ENCODE measurements around the gene NCEH1.

The NCEH1 gene

DNA sequence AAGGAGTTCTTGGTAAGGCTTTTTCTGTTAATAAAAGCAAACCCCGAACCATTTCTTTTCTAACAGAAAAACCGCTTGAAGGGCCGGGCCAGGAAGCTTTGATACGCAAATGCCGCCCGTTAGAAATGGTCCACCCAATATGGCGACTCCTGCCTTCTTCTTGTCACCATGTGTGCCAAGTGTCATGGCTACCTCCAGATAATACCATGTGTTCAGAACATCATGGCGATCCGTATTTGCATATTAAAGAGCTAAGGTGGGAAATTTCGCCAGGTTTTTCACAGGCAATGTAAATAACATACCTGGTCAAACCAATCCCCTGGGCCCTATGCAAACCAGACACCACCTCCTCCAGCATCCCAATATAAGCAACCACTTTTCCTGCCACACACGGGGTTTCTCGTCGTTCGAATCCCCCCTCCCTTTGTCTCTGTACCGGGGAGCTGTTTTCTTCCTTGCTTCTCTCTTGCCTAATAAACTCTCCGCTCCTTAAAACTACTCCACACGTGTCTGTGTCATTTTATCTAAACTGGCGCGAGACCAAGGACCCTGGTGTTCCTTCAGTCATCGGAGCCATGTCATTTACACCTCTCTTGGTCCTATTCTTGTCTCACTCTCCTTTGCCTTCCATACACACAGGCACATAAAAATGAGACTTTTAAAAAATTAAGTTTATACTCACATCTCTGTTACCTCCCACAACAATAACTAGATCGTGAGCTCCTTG, 34.5 kb downstream of the NCEH1 start (continued):
- TF ChIP-seq RARB (CRISPR knock-in tag; IDR thresholded peaks at IDR 0.05), result no peak

DNA sequence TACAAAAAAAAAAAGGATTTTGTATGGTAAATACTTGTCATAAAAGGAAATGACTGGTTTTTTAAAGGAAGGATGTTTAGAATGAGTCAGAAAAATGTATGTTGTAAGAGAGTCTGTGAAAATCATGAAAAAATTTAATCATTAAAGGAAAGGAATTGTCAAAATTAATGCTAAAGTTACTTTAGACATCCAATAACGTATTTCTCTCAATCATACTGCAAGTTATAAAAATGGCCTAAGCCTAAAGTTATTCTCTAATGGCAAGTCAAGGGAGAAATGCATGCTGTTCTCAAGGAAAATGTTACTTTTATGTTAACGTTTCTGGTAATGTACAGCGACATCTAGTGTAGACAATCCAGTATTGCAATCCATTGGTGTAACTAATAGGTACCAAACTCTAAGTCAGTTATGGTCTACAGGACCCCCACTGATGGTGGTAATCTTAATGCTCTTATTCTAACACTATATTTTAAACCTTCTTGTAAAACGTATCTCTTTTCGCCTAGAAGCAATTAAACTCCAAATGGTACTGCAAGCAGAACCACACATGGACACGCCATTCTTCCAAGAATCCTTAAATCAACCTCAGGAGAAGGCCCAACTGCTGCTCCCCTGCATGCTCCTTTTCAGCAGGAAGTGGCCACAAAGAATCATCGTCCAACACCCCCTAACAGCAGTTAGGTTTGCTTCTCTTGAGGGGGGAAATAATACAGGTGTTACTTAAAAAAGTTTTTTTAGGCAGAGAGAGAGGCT, 35.2 kb downstream of the NCEH1 start:
- TF ChIP-seq OSR1 (CRISPR knock-in tag; IDR thresholded peaks at IDR 0.05) (no peak), GLIS3 (CRISPR knock-in tag; IDR thresholded peaks at IDR 0.05) (no peak), TOX (CRISPR knock-in tag; IDR thresholded peaks at IDR 0.05; ENCODE audit: borderline replicate concordance) (no peak), ZC3H10 (CRISPR knock-in tag; IDR thresholded peaks at IDR 0.05) (no peak), ISL1 (CRISPR knock-in tag; IDR thresholded peaks at IDR 0.05) (no peak), BACH2 (CRISPR knock-in tag; IDR thresholded peaks at IDR 0.05; ENCODE audit: borderline replicate concordance) (no peak), RARB (CRISPR knock-in tag; IDR thresholded peaks at IDR 0.05) (no peak), ARNTL (CRISPR knock-in tag; IDR thresholded peaks at IDR 0.05; ENCODE audit: borderline replicate concordance, low read depth) (no peak), ZNF8 (CRISPR knock-in tag; IDR thresholded peaks at IDR 0.05) (no peak), ZFP30 (CRISPR knock-in tag; IDR thresholded peaks at IDR 0.05) (no peak), PPARA (CRISPR knock-in tag; IDR thresholded peaks at IDR 0.05; ENCODE audit: borderline replicate concordance) (no peak), ESRRG (CRISPR knock-in tag; IDR thresholded peaks at IDR 0.05) (no peak), ZNF565 (CRISPR knock-in tag; conservative IDR thresholded peaks at IDR 0.05; ENCODE audit: low read depth) (no peak), TCF4 (CRISPR knock-in tag; IDR thresholded peaks at IDR 0.05; ENCODE audit: borderline replicate concordance) (no peak)
- TF ChIP-seq, protein P1, sequence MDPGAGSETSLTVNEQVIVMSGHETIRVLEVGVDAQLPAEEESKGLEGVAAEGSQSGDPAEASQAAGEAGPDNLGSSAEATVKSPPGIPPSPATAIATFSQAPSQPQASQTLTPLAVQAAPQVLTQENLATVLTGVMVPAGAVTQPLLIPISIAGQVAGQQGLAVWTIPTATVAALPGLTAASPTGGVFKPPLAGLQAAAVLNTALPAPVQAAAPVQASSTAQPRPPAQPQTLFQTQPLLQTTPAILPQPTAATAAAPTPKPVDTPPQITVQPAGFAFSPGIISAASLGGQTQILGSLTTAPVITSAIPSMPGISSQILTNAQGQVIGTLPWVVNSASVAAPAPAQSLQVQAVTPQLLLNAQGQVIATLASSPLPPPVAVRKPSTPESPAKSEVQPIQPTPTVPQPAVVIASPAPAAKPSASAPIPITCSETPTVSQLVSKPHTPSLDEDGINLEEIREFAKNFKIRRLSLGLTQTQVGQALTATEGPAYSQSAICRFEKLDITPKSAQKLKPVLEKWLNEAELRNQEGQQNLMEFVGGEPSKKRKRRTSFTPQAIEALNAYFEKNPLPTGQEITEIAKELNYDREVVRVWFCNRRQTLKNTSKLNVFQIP (CRISPR knock-in tag; IDR thresholded peaks at IDR 0.05; ENCODE audit: borderline replicate concordance, low read depth), result no peak
- TF ChIP-seq, protein P2, sequence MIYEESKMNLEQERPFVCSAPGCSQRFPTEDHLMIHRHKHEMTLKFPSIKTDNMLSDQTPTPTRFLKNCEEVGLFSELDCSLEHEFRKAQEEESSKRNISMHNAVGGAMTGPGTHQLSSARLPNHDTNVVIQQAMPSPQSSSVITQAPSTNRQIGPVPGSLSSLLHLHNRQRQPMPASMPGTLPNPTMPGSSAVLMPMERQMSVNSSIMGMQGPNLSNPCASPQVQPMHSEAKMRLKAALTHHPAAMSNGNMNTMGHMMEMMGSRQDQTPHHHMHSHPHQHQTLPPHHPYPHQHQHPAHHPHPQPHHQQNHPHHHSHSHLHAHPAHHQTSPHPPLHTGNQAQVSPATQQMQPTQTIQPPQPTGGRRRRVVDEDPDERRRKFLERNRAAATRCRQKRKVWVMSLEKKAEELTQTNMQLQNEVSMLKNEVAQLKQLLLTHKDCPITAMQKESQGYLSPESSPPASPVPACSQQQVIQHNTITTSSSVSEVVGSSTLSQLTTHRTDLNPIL (CRISPR knock-in tag; IDR thresholded peaks at IDR 0.05; ENCODE audit: low read depth), result no peak
- TF ChIP-seq, protein P3, sequence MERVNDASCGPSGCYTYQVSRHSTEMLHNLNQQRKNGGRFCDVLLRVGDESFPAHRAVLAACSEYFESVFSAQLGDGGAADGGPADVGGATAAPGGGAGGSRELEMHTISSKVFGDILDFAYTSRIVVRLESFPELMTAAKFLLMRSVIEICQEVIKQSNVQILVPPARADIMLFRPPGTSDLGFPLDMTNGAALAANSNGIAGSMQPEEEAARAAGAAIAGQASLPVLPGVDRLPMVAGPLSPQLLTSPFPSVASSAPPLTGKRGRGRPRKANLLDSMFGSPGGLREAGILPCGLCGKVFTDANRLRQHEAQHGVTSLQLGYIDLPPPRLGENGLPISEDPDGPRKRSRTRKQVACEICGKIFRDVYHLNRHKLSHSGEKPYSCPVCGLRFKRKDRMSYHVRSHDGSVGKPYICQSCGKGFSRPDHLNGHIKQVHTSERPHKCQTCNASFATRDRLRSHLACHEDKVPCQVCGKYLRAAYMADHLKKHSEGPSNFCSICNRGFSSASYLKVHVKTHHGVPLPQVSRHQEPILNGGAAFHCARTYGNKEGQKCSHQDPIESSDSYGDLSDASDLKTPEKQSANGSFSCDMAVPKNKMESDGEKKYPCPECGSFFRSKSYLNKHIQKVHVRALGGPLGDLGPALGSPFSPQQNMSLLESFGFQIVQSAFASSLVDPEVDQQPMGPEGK (CRISPR knock-in tag; IDR thresholded peaks at IDR 0.05; ENCODE audit: borderline replicate concordance), result no peak
- TF ChIP-seq, protein P4, sequence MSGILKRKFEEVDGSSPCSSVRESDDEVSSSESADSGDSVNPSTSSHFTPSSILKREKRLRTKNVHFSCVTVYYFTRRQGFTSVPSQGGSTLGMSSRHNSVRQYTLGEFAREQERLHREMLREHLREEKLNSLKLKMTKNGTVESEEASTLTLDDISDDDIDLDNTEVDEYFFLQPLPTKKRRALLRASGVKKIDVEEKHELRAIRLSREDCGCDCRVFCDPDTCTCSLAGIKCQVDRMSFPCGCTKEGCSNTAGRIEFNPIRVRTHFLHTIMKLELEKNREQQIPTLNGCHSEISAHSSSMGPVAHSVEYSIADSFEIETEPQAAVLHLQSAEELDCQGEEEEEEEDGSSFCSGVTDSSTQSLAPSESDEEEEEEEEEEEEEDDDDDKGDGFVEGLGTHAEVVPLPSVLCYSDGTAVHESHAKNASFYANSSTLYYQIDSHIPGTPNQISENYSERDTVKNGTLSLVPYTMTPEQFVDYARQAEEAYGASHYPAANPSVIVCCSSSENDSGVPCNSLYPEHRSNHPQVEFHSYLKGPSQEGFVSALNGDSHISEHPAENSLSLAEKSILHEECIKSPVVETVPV (CRISPR knock-in tag; IDR thresholded peaks at IDR 0.05), result no peak
- TF ChIP-seq, protein P5, sequence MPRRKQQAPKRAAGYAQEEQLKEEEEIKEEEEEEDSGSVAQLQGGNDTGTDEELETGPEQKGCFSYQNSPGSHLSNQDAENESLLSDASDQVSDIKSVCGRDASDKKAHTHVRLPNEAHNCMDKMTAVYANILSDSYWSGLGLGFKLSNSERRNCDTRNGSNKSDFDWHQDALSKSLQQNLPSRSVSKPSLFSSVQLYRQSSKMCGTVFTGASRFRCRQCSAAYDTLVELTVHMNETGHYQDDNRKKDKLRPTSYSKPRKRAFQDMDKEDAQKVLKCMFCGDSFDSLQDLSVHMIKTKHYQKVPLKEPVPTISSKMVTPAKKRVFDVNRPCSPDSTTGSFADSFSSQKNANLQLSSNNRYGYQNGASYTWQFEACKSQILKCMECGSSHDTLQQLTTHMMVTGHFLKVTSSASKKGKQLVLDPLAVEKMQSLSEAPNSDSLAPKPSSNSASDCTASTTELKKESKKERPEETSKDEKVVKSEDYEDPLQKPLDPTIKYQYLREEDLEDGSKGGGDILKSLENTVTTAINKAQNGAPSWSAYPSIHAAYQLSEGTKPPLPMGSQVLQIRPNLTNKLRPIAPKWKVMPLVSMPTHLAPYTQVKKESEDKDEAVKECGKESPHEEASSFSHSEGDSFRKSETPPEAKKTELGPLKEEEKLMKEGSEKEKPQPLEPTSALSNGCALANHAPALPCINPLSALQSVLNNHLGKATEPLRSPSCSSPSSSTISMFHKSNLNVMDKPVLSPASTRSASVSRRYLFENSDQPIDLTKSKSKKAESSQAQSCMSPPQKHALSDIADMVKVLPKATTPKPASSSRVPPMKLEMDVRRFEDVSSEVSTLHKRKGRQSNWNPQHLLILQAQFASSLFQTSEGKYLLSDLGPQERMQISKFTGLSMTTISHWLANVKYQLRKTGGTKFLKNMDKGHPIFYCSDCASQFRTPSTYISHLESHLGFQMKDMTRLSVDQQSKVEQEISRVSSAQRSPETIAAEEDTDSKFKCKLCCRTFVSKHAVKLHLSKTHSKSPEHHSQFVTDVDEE (CRISPR knock-in tag; IDR thresholded peaks at IDR 0.05), result no peak
- ATAC-seq, result peak; percentile 47

DNA sequence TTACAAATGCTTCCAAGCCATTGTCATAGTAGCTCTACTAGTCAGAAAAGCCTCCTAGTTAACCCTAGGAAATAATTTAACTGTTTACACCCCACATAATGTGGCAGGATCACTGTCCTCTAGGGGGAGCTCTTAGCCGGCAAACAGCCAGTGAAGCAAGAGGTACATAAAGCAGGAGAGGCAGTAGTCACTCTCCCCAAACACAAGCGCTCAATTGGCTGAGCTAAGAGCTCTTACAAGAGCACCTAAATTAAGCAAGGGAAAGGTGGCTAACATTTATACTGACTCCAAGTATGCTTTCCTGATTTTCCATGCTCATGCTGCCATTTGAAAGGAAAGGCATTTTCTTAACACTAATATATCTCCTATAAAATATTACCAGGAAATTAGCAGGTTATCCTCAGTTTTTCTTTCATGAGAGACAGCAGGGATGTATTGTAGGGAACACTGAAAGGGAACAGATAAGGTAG, 37.6 kb downstream of the NCEH1 start:
- TF ChIP-seq, protein P3 (CRISPR knock-in tag; IDR thresholded peaks at IDR 0.05; ENCODE audit: borderline replicate concordance), result no peak
- TF ChIP-seq TOX (CRISPR knock-in tag; IDR thresholded peaks at IDR 0.05; ENCODE audit: borderline replicate concordance) (no peak), CSDC2 (CRISPR knock-in tag; IDR thresholded peaks at IDR 0.05) (no peak), ISL1 (CRISPR knock-in tag; IDR thresholded peaks at IDR 0.05) (no peak), TCF4 (CRISPR knock-in tag; IDR thresholded peaks at IDR 0.05; ENCODE audit: borderline replicate concordance) (no peak), SNAI2 (CRISPR knock-in tag; IDR thresholded peaks at IDR 0.05) (no peak)
- TF ChIP-seq, protein P1 (CRISPR knock-in tag; IDR thresholded peaks at IDR 0.05; ENCODE audit: borderline replicate concordance, low read depth), result 0 out of 2 replicates have a peak, but pooled peaks have one; percentile 24

More for the DNA sequence above, 37.6 kb downstream of the NCEH1 start:
- ATAC-seq, result peak; percentile 82

All from SK-N-SH treated with all-trans-retinoic acid at 6 μM for 48 hours (cell line).